Urinary bladder (tissue), 4 donors: ENCODE results near the gene CRTC3. TPM values are rescaled to one million over a fixed set of nuclear protein-coding genes. Genes with fewer than 3 reads are reported as not detected.

ENCODE experiments used
- DNase-seq: peaks from one replicate; pipeline ENCODE4 v3.0.0-alpha.2; 2015; ENCODE audit errors: extremely low spot score
- H3K27ac ChIP-seq: one replicate; pipeline ENCODE4 v1.5.1; 2013; ENCODE audit warnings: low read depth, mild to moderate bottlenecking, moderate library complexity
- H3K36me3 ChIP-seq: one replicate; pipeline ENCODE4 v1.6.1; 2013; ENCODE audit warnings: mild to moderate bottlenecking, moderate library complexity; ENCODE audit not compliant: insufficient read depth
- H3K4me1 ChIP-seq: one replicate; pipeline ENCODE4 v1.6.1; 2013; ENCODE audit warnings: mild to moderate bottlenecking, moderate library complexity; ENCODE audit not compliant: insufficient read depth
- H3K4me3 ChIP-seq: one replicate; pipeline ENCODE4 v1.5.1; 2013; ENCODE audit warnings: low read depth, low read length
- WGBS: extraction: QIAGEN DNeasy Blood & Tissue Kit; methylation state at CpG from one replicate; pipeline ENCODE4 v1.1.7; 2013; 5-methylcytosine and 5-hydroxymethylcytosine counted together
- polyA plus RNA-seq: library from polyadenylated mRNA; stranded (reverse); fragments of 200-250 nt; gene quantifications from one replicate; pipeline ENCODE4 v1.2.3, GENCODE V29; 2013
- total RNA-seq: library from RNA; depleted of rRNA; stranded (reverse); fragments of >200 nt; gene quantifications from one replicate; pipeline ENCODE4 v1.2.3, GENCODE V29; 2014
- donor health status: healthy with polysubstance abuse.
- donor health status: healthy.

The CRTC3 gene
- total and polyA plus RNA-seq, 2 donors = 41.3 to 41.9 TPM

DNA sequence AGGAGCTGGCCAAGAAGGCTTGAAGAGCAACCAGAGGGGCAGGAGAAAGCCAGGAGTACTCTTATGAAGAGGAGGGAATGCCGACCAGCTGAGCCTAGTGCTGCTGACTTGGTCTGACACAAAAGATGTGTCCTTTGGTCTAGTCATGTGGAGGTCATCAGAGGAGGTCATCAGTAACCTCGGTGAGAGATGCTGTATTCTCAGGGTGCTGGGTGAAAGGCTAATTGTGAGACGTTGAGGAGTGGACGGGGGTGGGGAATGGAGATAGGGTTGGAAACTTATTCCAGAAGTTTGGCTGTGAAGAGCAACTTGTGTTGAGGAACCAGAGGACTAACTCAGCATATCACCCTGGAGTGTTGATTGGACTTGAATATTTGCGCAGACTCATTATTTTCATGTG, 5.5 kb downstream of the CRTC3 start:
- 62% methylated on average over 5 of the region's 5 CpGs for WGBS
- Histone ChIP-seq H3K36me3 (no peaks in the 10 kb centered on the region), H3K27ac (no peak overlapping the region), H3K4me3 (no peak overlapping the region), H3K4me1 (peaks cover 3% of the 10 kb centered on the region)
- DNase-seq = no peak

GRCh38 chr15:90539789-90540188, 10.1 kb downstream of the CRTC3 start:
- H3K27ac ChIP-seq = no peak overlapping the region
- no peak for DNase-seq
- WGBS = 79% methylated on average over 10 of the region's 10 CpGs
- no peaks in the 10 kb centered on the region for H3K36me3 ChIP-seq
- peaks cover 3% of the 10 kb centered on the region for H3K4me1 ChIP-seq
- H3K4me3 ChIP-seq = no peak overlapping the region

DNA sequence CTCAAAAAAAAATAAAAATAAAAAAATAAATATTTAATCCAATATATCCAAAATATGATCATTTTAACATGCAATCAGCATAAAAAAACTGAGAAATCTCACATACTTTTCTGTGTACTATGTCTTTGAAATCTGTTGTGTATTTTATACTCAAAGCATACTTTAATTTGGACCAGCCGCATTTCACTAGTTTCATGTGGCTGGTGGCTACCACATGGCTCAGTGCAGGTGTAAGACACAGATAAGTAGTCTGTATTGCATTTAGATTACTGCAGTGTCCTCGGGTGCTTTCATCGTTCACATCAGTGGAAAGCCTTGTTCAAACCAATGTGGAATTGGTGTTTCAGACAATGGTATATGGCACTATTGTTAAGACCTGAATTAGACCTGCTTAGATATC, 11.0 kb downstream of the CRTC3 start:
- no peak for DNase-seq
- 80% methylated on average over 3 of the region's 3 CpGs for WGBS

GRCh38 chr15:90545095-90545494, 15.4 kb downstream of the CRTC3 start:
- Histone ChIP-seq H3K4me1 (no peaks in the 10 kb centered on the region), H3K4me3 (no peak overlapping the region), H3K36me3 (no peaks in the 10 kb centered on the region), H3K27ac (no peak overlapping the region)
- no peak for DNase-seq
- 95% methylated on average over 7 of the region's 7 CpGs for WGBS

More for the DNA sequence above, 11.0 kb downstream of the CRTC3 start:
- Histone ChIP-seq H3K4me1 (no peaks in the 10 kb centered on the region), H3K36me3 (no peaks in the 10 kb centered on the region), H3K4me3 (no peak overlapping the region), H3K27ac (no peak overlapping the region)

DNA sequence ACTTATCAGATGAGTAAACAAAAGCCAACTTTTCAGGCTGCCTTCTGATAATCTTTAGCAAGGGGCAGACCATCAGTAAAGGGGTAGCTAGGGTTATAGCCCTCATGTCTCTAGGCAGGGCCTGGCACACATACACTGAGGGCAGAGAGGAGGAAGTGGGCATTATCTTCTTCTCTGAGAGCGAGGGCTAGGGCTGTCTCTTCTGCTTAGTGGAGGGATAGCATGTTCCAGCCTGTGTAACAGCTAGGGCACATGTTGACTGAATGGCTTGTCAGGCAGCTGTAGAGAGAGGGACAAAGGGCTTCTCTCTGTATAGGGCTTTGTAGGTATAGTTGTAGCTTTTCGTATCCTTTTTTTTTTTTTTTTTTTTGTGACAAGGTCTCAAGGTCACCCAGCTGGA, 17.8 kb downstream of the CRTC3 start:
- no peak overlapping the region for H3K4me3 ChIP-seq
- WGBS = 88% methylated on average over 2 of the region's 2 CpGs

GRCh38 chr15:90550919-90551318, 21.2 kb downstream of the CRTC3 start:
- 87% methylated on average over 6 of the region's 6 CpGs for WGBS
- no peak for DNase-seq
- H3K27ac ChIP-seq = no peak overlapping the region
- no peaks in the 10 kb centered on the region for H3K36me3 ChIP-seq
- H3K4me3 ChIP-seq = no peak overlapping the region
- H3K4me1 ChIP-seq = peaks cover 2% of the 10 kb centered on the region

More for the DNA sequence above, 17.8 kb downstream of the CRTC3 start:
- Histone ChIP-seq H3K4me1 (no peaks in the 10 kb centered on the region), H3K36me3 (no peaks in the 10 kb centered on the region), H3K27ac (no peak overlapping the region)
- no peak for DNase-seq

DNA sequence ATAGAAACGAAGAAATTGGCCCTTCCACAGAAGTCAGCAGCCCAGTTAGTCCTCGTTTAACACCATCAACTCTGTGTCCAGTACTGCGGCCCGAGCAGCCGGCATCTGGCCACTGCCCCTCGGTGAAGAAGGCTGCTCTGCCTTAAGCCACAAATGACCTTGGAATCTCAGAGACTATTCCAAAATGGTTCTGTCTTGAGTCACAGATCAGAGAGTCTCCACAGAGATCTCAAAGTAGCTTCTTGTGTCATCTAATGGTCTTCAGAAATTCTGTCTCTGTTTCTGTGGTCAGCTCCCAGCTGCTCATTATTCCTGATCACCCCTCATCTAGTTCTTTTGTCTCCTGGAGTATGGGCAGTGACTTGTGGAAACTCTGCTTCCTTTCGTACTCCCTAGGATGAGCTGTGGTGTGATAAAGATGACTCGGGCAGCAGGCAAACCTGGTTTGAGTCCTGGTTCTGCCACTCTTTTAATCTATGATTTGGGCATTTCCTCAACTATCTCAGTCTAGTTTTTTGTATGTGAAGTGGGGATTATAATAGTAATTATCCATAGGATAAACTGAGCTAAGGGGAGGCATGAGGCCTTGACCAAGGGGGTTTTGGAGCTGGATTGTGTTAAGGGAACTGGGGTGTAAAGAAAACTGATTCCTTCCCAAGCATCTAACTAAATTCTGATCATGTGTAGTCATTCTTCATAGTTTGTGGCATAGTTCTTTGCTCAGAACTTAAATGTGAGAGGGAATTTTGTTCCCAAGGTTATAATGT, 22.6 kb downstream of the CRTC3 start:
- no peaks in the 10 kb centered on the region for H3K36me3 ChIP-seq
- H3K4me3 ChIP-seq = no peak overlapping the region
- no peak for DNase-seq
- H3K4me1 ChIP-seq = peaks cover 2% of the 10 kb centered on the region
- WGBS = 62% methylated on average over 8 of the region's 8 CpGs
- H3K27ac ChIP-seq = no peak overlapping the region

GRCh38 chr15:90552929-90553211, 23.1 kb downstream of the CRTC3 start:
- H3K4me1 ChIP-seq = peaks cover 2% of the 10 kb centered on the region
- H3K36me3 ChIP-seq = no peaks in the 10 kb centered on the region
- H3K4me3 ChIP-seq = no peak overlapping the region
- no peak overlapping the region for H3K27ac ChIP-seq
- no peak for DNase-seq
- 44% methylated on average over 1 of the region's 1 CpG for WGBS

DNA sequence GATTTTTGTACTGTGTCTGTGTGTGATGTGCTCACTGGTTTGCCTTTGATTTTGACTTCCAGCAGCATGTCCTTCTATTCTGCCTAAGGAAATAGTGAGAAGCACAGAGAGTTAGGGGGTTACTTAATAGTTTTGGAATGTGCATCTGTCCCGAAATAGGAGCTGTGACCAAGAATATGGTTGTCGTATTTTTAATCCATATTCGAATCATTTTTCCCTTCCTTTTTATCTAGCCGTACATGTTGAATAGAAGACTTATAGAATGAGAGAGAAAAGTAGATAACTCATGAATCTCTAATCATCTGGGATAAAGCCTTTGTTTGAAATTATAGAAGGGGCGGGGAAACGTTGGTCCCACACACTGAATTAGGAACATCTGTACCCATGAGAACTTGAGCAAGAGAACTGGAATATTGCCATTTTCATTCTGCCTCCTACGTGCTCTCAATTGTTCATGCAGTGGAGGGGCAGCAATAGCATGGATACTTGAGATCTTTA, 23.6 kb downstream of the CRTC3 start:
- H3K4me1 ChIP-seq = peaks cover 2% of the 10 kb centered on the region
- DNase-seq = no peak
- no peaks in the 10 kb centered on the region for H3K36me3 ChIP-seq
- no peak overlapping the region for H3K4me3 ChIP-seq
- no peak overlapping the region for H3K27ac ChIP-seq
- WGBS = 25% methylated on average over 7 of the region's 7 CpGs

- 38% methylated on average over 12 of the region's 12 CpGs for WGBS
Measured at GRCh38 chr15:90557186-90558084, 27.7 kb downstream of the CRTC3 start.

DNA sequence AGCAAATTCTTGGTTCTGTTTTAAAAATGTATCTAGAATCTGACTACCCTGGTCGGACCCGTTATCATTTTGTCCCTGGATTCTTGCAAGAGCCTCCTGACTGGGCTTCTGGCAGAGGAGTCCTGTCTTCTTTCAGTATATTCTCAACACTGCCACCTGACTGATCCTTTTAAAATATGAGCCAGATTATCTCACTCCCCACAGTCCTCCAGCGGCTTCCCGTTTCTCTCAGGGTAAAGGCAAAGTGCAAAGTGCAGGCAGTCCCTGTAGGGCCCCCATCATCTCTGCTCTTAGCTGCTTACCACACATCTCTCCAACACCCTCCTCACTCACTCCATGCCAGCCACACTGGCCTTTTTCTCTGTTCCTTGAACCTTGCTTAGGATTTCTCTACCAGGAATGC, 28.4 kb downstream of the CRTC3 start:
- H3K4me1 ChIP-seq = no peaks in the 10 kb centered on the region
- H3K27ac ChIP-seq = no peak overlapping the region
- H3K4me3 ChIP-seq = no peak overlapping the region
- WGBS = 13% methylated on average over 4 of the region's 4 CpGs
- DNase-seq = no peak
- H3K36me3 ChIP-seq = no peaks in the 10 kb centered on the region

More at GRCh38 chr15:90557186-90558084, 27.7 kb downstream of the CRTC3 start:
- H3K4me3 ChIP-seq = no peak overlapping the region
- H3K4me1 ChIP-seq = peaks cover 2% of the 10 kb centered on the region
- no peaks in the 10 kb centered on the region for H3K36me3 ChIP-seq
- no peak overlapping the region for H3K27ac ChIP-seq
- peak; percentile 46 for DNase-seq

DNA sequence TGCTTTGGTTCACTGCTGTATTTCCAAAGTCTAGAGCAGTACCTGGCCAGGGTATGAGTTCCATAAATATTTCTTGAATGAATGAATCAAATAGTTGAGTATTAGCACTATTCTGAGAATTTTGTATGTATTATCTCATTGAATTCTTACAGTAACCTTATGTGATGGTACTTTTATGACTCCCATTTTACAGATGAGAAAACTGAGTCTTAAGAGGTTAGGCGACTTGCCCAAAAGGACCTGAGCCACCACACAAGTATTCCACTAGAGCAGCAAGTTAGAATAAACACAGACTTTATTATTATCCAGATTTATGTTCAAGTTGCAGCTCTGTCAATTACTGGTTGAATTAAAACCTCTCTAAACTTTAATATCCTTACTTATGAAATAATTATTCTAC, 29.4 kb downstream of the CRTC3 start:
- Histone ChIP-seq H3K4me3 (no peak overlapping the region), H3K4me1 (no peaks in the 10 kb centered on the region), H3K27ac (no peak overlapping the region), H3K36me3 (no peaks in the 10 kb centered on the region)
- DNase-seq = no peak
- 95% methylated on average over 1 of the region's 1 CpG for WGBS

- H3K4me3 ChIP-seq = no peak overlapping the region
- peak overlapping the region; percentile 28 for H3K27ac ChIP-seq
- WGBS = 20% methylated on average over 7 of the region's 7 CpGs
- no peaks in the 10 kb centered on the region for H3K36me3 ChIP-seq
- DNase-seq = no peak
- H3K4me1 ChIP-seq = no peaks in the 10 kb centered on the region
Measured at GRCh38 chr15:90560229-90560776, 30.6 kb downstream of the CRTC3 start.
